Fibroblast of skin of right biceps (primary cell): ENCODE data around the gene CHI3L1.

Experiments used
- DNase-seq: peaks from one replicate; pipeline ENCODE4 v3.0.0-alpha.2; 2013

CHI3L1 gene

DNA sequence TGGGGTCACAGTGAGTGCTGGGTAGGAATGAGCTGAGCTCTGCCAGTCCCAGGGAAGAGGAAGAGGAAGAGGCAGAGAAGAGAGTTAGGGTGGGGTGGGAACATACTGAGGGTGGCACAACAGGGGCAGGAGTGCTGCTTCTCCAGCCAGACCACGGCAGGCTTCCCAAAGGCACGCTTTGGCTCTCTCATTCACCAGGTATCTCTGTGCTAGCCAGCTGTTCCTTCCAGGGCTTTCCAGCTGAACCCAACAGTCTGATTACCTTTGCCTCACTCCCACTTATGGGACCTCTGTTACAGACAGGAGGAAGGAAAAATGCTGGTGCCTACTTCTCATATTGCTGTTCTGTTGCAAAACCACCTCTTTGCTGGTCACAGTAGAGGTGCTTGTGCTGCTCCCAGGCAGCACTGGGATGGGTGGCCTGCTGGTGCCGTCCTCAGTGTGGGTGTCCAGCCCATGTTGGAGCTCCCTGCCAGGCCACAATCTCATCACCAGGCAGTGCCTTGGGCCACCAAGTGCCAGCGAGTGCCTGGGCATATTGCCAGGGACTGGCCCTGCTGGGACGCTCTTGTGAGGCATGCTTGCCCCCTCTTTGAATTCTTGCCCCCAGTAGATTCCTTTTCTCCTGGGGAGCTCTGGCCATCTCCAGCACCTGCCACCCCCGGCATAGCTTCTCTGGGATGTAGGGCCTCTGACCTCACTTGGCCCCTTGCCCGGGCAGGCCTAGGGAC lies 56.8 kb downstream of the CHI3L1 start:
- DNase-seq: no peak
